Suprapubic skin (tissue), 3 donors: ENCODE data around the gene GMEB2.

Experiments used
- CTCF ChIP-seq, 2 donors: fragments of 200-600 bp in 1 of 2; fragments of 450-650 bp in 1 of 2; sonication (generic) in 1 of 2; IDR thresholded peaks; one replicate each; pipeline ENCODE4 v1.5.1; 2016 to 2019; ENCODE audit warnings: antibody characterized with exemption in 2 of 2, mild to moderate bottlenecking in 1 of 2, moderate library complexity in 1 of 2
- POLR2A ChIP-seq, 2 donors: fragments of 450-650 bp; IDR thresholded peaks; one replicate each; pipeline ENCODE4 v1.6.1; 2017; ENCODE audit warnings: antibody characterized with exemption in 2 of 2, mild to moderate bottlenecking in 2 of 2, moderate library complexity in 2 of 2

DNA sequence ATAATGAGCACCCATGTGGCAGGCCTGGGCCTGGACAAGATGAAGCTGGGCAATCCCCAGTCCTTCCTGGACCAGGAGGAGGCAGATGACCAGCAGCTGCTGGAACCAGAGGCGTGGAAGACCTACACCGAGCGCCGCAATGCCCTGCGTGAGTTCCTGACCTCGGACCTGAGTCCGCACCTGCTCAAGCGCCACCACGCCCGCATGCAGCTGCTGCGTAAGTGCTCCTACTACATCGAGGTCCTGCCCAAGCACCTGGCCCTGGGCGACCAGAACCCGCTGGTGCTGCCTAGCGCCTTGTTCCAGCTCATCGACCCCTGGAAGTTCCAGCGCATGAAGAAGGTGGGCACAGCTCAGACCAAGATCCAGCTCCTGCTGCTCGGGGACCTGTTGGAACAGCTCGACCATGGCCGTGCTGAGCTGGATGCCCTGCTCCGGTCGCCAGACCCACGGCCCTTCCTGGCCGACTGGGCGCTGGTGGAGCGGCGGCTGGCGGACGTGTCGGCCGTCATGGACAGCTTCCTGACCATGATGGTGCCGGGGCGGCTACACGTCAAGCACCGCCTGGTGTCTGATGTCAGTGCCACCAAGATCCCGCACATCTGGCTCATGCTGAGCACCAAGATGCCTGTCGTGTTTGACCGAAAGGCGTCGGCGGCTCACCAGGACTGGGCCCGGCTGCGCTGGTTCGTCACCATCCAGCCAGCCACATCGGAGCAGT lies 71.1 kb downstream of the GMEB2 start:
- TF ChIP-seq POLR2A (IDR thresholded peaks at IDR 0.05) (no peak), CTCF (IDR thresholded peaks at IDR 0.05) (no peak)
